OCI-LY7 (cell line): ENCODE results near the gene ICE2.

ENCODE experiments used
- EZH2phosphoT487 ChIP-seq: fragments of 200-600 bp; sonication (generic); IDR thresholded peaks from 2 replicates; pipeline ENCODE4 v1.6.1; 2018; ENCODE audit warnings: low read depth, borderline replicate concordance, mild to moderate bottlenecking, mixed run types, antibody characterized with exemption, low read length, moderate library complexity, mixed read lengths
- TF ChIP-seq, protein P1 (sequence below): fragments of 200-600 bp; sonication (generic); conservative IDR thresholded peaks from 2 replicates; pipeline ENCODE4 v1.5.1; 2014; ENCODE audit warnings: mild to moderate bottlenecking, antibody characterized with exemption, low read length, moderate library complexity, mixed read lengths

DNA sequence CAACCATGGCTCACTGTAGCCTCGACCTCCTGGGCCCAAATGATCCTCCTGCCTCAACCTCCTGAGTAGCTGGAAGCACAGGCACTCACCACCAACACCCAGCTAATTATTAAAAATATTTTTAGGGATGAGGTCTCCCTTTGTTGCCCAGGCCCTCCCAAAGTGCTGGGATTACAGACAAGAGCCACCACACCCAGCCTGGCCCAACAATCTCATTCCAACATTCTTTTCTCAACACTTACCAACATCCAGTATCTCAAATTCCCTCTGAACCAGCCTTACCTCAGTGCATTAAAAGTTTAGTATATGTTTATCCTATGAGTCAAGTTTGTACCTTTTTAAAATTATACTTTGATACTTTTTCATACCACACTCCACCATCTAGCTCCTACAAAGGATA, 106.2 kb downstream of the ICE2 start:
- TF ChIP-seq, protein P1, sequence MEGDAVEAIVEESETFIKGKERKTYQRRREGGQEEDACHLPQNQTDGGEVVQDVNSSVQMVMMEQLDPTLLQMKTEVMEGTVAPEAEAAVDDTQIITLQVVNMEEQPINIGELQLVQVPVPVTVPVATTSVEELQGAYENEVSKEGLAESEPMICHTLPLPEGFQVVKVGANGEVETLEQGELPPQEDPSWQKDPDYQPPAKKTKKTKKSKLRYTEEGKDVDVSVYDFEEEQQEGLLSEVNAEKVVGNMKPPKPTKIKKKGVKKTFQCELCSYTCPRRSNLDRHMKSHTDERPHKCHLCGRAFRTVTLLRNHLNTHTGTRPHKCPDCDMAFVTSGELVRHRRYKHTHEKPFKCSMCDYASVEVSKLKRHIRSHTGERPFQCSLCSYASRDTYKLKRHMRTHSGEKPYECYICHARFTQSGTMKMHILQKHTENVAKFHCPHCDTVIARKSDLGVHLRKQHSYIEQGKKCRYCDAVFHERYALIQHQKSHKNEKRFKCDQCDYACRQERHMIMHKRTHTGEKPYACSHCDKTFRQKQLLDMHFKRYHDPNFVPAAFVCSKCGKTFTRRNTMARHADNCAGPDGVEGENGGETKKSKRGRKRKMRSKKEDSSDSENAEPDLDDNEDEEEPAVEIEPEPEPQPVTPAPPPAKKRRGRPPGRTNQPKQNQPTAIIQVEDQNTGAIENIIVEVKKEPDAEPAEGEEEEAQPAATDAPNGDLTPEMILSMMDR = no peak
- no peak for TF ChIP-seq EZH2phosphoT487
